Measurements from ENCODE around the gene NCR3LG1.

DNA sequence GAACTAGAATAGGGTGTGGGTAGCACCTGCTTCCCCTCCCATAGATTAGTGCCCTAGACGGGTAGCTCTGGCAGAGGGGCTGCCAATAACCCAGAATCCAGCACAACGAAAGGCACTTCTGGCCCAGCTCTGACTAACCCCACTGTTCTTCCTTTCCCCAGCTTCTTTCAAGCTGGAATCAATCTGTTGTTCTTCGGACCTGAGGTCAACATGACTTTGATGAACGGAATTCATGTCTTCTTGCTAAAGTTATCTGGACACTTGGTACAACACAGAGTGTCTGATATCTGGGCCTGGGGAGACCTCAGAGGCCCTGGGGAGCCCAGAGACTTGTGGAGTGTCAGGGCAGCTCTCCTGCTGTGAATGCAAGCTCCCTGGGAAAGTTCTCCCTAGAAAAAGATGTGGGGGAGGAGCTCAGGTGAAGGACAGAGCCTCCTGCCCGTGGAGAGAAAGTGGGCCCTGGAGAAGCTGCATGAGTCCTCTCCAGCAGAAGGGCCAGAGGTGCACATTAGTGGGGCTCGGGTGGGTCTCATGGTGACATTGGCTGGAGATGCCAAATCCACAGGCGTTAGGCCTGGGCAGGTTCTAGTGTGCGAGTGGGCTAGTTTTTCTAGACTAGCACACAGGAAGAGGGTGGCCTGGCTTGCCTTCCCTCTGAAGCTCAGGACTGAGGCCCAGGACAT, 30.6 kb downstream of the NCR3LG1 start:
- TF ChIP-seq, protein P1, sequence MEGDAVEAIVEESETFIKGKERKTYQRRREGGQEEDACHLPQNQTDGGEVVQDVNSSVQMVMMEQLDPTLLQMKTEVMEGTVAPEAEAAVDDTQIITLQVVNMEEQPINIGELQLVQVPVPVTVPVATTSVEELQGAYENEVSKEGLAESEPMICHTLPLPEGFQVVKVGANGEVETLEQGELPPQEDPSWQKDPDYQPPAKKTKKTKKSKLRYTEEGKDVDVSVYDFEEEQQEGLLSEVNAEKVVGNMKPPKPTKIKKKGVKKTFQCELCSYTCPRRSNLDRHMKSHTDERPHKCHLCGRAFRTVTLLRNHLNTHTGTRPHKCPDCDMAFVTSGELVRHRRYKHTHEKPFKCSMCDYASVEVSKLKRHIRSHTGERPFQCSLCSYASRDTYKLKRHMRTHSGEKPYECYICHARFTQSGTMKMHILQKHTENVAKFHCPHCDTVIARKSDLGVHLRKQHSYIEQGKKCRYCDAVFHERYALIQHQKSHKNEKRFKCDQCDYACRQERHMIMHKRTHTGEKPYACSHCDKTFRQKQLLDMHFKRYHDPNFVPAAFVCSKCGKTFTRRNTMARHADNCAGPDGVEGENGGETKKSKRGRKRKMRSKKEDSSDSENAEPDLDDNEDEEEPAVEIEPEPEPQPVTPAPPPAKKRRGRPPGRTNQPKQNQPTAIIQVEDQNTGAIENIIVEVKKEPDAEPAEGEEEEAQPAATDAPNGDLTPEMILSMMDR (IDR thresholded peaks at IDR 0.05) = no peak
- TF ChIP-seq POLR2A (IDR thresholded peaks at IDR 0.05) = no peak
